Measurements from ENCODE around the gene CCNF. TPM values are rescaled to one million over a fixed set of nuclear protein-coding genes. Genes with fewer than 3 reads are reported as not detected.

Gene CCNF
- total and polyA plus RNA-seq, 7 experiments from 2014 or later, result 0.41 to 50.1 (median 3.4) TPM

DNA sequence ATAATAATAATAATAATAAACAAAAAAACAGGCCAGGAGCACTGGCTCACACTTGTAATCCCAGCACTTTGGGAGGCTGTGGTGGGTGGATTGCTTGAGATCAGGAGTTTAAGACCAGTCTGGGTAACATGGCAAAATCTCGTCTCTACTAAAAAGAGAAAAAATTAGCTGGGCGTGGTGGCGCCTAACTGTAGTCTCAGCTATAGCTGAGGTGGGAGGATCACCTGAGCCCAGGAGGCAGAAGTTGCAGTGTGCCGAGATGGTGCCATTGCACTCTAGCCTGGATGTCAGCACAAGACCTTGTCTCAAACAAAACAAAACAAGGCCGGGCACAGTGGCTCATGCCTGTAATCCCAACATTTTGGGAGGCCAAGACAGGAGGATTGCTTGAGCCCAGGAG, 65.8 kb downstream of the CCNF start:
- no peak overlapping the region for H3K4me3 Mint-ChIP-seq
- H3K36me3 Mint-ChIP-seq, result peaks cover 0 to 8% (median 0%) of the 10 kb centered on the region in 5 donors
- Histone ChIP-seq H3K4me3 (ENCODE audit: low read length) (no peak overlapping the region), H3K9me3 (ENCODE audit: control insufficient read depth in 2 of 3, low read length in 3 of 3) (no peaks in the 10 kb centered on the region), H3K27me3 (ENCODE audit: control insufficient read depth in 2 of 2, insufficient read depth in 2 of 2, low read length in 2 of 2) (no peaks in the 10 kb centered on the region), H3K36me3 (ENCODE audit: control insufficient read depth in 2 of 3, insufficient read depth in 3 of 3, low read length in 3 of 3) (peaks cover 0 to 19% (median 0%) of the 10 kb centered on the region in 3 experiments), H3K4me1 (ENCODE audit: control insufficient read depth in 2 of 2, insufficient read depth in 2 of 2, low read length in 2 of 2) (no peaks in the 10 kb centered on the region), H3K27ac (ENCODE audit: low read depth, low read length) (no peak overlapping the region)
- intact Hi-C loops (cut with micrococcal nuclease), result no loop called here
- H3K4me1 Mint-ChIP-seq, result no peaks in the 10 kb centered on the region
- CTCF ChIA-PET, result interaction anchor here (0.7 kb wide), 1 partner anchor 9 kb away, joined by 4 read pairs; no protein-coding TSS in a partner anchor
- POLR2A ChIA-PET, result no interaction called here
- H3K27ac Mint-ChIP-seq, result no peak overlapping the region
- ATAC-seq (no peak), DNase-seq (no peak)
- no peaks in the 10 kb centered on the region for H3K9me3 Mint-ChIP-seq
- H3K27me3 Mint-ChIP-seq, result no peaks in the 10 kb centered on the region

DNA sequence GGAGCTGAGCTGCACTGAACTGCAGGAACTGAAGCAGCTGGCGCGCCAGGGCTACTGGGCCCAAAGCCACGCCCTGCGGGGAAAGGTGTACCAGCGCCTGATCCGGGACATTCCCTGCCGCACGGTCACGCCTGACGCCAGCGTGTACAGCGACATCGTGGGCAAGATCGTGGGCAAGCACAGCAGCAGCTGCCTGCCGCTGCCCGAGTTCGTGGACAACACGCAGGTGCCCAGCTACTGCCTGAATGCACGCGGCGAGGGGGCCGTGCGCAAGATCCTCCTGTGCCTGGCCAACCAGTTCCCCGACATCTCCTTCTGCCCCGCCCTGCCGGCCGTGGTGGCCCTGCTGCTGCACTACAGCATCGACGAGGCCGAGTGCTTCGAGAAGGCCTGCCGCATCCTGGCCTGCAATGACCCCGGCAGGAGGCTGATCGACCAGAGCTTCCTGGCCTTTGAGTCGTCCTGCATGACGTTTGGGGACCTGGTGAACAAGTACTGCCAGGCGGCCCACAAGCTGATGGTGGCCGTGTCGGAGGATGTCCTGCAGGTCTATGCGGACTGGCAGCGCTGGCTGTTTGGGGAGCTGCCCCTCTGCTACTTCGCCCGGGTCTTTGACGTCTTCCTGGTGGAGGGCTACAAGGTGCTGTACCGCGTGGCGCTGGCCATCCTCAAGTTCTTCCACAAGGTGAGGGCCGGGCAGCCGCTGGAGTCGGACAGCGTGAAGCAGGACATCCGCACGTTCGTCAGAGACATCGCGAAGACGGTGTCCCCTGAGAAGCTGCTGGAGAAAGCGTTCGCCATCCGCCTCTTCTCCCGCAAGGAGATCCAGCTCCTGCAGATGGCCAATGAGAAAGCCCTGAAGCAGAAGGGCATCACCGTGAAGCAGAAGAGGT, 67.2 kb downstream of the CCNF start:
- no peaks in the 10 kb centered on the region for H3K9me3 ChIP-seq (ENCODE audit: control insufficient read depth in 2 of 3, low read length in 3 of 3)
- no peak overlapping the region for H3K27ac Mint-ChIP-seq
- H3K9me3 Mint-ChIP-seq, result no peaks in the 10 kb centered on the region
- ChIA-PET CTCF (interaction anchor here (0.6 kb wide), 1 partner anchor 35 kb away, joined by 3 read pairs; the partner anchor contains the start of gene CEMP1), POLR2A (no interaction called here)
- no peaks in the 10 kb centered on the region for H3K27me3 ChIP-seq (ENCODE audit: control insufficient read depth in 2 of 2, insufficient read depth in 2 of 2, low read length in 2 of 2)
- no peak overlapping the region for H3K4me3 ChIP-seq (ENCODE audit: low read length)
- no peak for DNase-seq
- no peak overlapping the region for H3K4me3 Mint-ChIP-seq
- no peak for ATAC-seq
- H3K27ac ChIP-seq (ENCODE audit: low read depth, low read length), result no peak overlapping the region
- peaks cover 0 to 19% (median 0%) of the 10 kb centered on the region in 3 experiments for H3K36me3 ChIP-seq (ENCODE audit: control insufficient read depth in 2 of 3, insufficient read depth in 3 of 3, low read length in 3 of 3)
- intact Hi-C loops (cut with micrococcal nuclease), result no loop called here
- no peaks in the 10 kb centered on the region for H3K4me1 ChIP-seq (ENCODE audit: control insufficient read depth in 2 of 2, insufficient read depth in 2 of 2, low read length in 2 of 2)
- no peaks in the 10 kb centered on the region for H3K27me3 Mint-ChIP-seq
- H3K36me3 Mint-ChIP-seq, result peaks cover 0 to 8% (median 0%) of the 10 kb centered on the region in 5 donors
- H3K4me1 Mint-ChIP-seq, result no peaks in the 10 kb centered on the region

DNA sequence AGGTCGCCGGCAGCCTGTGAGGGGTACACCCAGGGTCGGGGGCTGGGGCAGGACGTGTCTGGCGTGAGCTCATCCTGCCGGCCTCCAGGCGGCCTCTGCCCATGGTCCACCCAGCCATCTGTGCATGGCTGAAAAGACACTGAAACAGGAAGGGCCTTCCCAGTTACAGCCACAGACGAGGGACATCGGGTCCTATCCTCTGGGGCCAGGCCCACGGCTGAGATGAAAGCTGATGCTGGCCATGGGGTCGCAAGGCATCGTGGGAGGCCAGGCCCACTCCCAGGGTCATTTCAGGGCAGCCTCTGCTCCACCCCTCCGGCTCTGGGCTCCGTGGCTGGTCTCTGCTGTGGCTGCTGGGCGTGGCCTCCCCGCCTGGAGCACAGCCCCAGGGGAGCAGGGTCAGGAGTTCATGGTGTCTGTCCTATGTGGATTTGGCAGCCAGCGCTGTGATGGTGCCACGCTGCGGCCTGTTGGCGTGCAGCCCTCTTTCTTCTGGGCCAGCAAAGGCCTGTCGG, 67.9 kb downstream of the CCNF start:
- Mint-ChIP-seq H3K4me3 (no peak overlapping the region), H3K27ac (no peak overlapping the region), H3K9me3 (no peaks in the 10 kb centered on the region), H3K4me1 (peaks cover 0 to 3% (median 0%) of the 10 kb centered on the region in 7 donors), H3K36me3 (peaks cover 0 to 8% (median 0%) of the 10 kb centered on the region in 5 donors), H3K27me3 (no peaks in the 10 kb centered on the region)
- intact Hi-C loops (cut with micrococcal nuclease), result no loop called here
- ChIA-PET CTCF (no interaction called here), POLR2A (no interaction called here)
- H3K4me3 ChIP-seq (ENCODE audit: low read length), result no peak overlapping the region
- DNase-seq (no peak), ATAC-seq (no peak)
- peaks cover 0 to 19% (median 0%) of the 10 kb centered on the region in 3 experiments for H3K36me3 ChIP-seq (ENCODE audit: control insufficient read depth in 2 of 3, insufficient read depth in 3 of 3, low read length in 3 of 3)
- no peaks in the 10 kb centered on the region for H3K4me1 ChIP-seq (ENCODE audit: control insufficient read depth in 2 of 2, insufficient read depth in 2 of 2, low read length in 2 of 2)
- no peak overlapping the region for H3K27ac ChIP-seq (ENCODE audit: low read depth, low read length)
- no peaks in the 10 kb centered on the region for H3K9me3 ChIP-seq (ENCODE audit: control insufficient read depth in 2 of 3, low read length in 3 of 3)
- no peaks in the 10 kb centered on the region for H3K27me3 ChIP-seq (ENCODE audit: control insufficient read depth in 2 of 2, insufficient read depth in 2 of 2, low read length in 2 of 2)

DNA sequence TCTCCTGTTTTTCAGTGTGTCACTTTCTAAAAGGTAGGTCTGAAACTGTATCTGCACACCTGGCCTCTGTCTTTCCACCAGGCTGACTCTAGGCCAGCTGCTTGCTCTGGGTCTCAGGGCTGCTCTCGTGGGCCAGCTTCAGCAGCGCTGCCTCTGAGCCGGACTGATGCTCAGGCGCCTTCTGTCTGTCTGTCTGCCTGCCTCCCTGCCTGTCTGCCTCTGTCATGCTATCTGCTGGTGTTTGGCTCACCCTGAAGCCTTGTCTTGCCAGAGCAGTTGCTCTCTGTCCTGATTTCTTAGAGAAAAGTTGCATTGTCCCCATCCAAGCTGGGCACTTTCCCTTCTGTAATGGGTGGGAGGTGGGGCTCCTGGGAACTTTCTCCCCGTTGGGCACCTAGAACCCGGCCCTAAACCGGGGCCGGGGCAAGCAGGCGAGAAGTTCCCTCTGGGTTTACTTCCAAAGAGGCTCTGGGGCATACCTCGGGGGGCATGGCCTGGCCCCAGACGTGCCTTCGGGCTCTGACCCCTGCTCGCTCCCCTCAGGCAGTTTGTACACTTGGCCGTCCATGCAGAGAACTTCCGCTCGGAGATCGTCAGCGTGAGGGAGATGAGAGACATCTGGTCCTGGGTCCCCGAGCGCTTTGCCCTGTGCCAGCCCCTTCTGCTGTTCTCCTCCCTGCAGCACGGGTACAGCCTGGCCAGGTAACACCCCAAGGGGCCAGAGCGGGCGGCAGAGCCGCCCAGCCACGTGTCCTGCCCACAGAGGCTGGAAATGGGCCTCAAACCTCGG, 68.6 kb downstream of the CCNF start:
- no peak overlapping the region for H3K4me3 ChIP-seq (ENCODE audit: low read length)
- H3K4me1 ChIP-seq (ENCODE audit: control insufficient read depth in 2 of 2, insufficient read depth in 2 of 2, low read length in 2 of 2), result no peaks in the 10 kb centered on the region
- peaks cover 0 to 8% (median 0%) of the 10 kb centered on the region in 5 donors for H3K36me3 Mint-ChIP-seq
- ChIA-PET CTCF (no interaction called here), POLR2A (no interaction called here)
- H3K27me3 Mint-ChIP-seq, result no peaks in the 10 kb centered on the region
- H3K27ac ChIP-seq (ENCODE audit: low read depth, low read length), result no peak overlapping the region
- intact Hi-C loops (cut with micrococcal nuclease), result no loop called here
- no peak overlapping the region for H3K4me3 Mint-ChIP-seq
- peaks cover 0 to 19% (median 0%) of the 10 kb centered on the region in 3 experiments for H3K36me3 ChIP-seq (ENCODE audit: control insufficient read depth in 2 of 3, insufficient read depth in 3 of 3, low read length in 3 of 3)
- no peak for ATAC-seq
- no peaks in the 10 kb centered on the region for H3K9me3 ChIP-seq (ENCODE audit: control insufficient read depth in 2 of 3, low read length in 3 of 3)
- H3K4me1 Mint-ChIP-seq, result peaks cover 0 to 3% (median 0%) of the 10 kb centered on the region in 7 donors
- no peak overlapping the region for H3K27ac Mint-ChIP-seq
- DNase-seq, result no peak
- H3K9me3 Mint-ChIP-seq, result no peaks in the 10 kb centered on the region
- H3K27me3 ChIP-seq (ENCODE audit: control insufficient read depth in 2 of 2, insufficient read depth in 2 of 2, low read length in 2 of 2), result no peaks in the 10 kb centered on the region

DNA sequence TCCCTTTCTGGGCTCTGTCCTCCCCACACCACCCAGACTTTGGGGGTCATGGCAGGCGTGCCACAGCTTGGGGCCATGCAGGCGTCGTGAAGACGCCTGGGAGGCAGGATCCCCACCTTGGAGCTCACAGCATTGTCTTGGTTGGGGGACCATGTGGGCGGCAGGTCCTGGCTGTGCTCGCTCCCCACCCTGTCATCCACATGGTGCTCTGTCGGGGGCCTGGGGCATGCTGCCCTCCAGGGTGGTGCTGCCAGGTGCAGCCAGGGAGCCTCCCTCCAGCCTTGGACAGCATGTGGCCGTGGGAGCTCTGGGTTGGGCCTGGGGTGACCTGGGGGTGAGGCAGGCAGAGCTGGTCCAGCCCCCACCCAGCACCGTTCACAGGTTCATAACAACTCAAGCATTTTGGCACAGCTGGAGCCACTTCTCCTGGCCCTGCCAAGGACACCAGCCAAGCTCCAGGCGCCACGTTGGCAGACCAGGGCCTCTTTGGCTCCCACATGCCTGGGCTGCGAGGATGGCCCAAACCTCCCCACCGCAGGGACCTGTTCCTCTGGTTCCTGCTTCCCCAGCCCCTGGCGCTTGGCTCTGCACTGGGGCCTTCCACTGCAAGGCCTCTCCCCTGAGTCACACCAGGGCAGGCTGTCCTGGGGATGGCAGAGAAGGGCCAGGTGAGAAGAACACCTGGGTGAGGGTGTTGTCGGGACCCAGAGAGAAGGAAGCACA, 69.4 kb downstream of the CCNF start:
- CTCF ChIA-PET, result interaction anchor here (0.7 kb wide), 1 partner anchor 876 kb away, joined by 3 read pairs; no protein-coding TSS in a partner anchor
- Histone ChIP-seq H3K9me3 (ENCODE audit: control insufficient read depth in 2 of 3, low read length in 3 of 3) (no peaks in the 10 kb centered on the region), H3K36me3 (ENCODE audit: control insufficient read depth in 2 of 3, insufficient read depth in 3 of 3, low read length in 3 of 3) (peaks cover 0 to 19% (median 0%) of the 10 kb centered on the region in 3 experiments), H3K27ac (ENCODE audit: low read depth, low read length) (no peak overlapping the region), H3K4me1 (ENCODE audit: control insufficient read depth in 2 of 2, insufficient read depth in 2 of 2, low read length in 2 of 2) (no peaks in the 10 kb centered on the region), H3K27me3 (ENCODE audit: control insufficient read depth in 2 of 2, insufficient read depth in 2 of 2, low read length in 2 of 2) (no peaks in the 10 kb centered on the region), H3K4me3 (ENCODE audit: low read length) (no peak overlapping the region)
- no peaks in the 10 kb centered on the region for H3K27me3 Mint-ChIP-seq
- ATAC-seq (no peak), DNase-seq (no peak)
- POLR2A ChIA-PET, result interaction anchor here (0.6 kb wide), 1 partner anchor 492 kb away, joined by 3 read pairs; no protein-coding TSS in a partner anchor
- no peak overlapping the region for H3K4me3 Mint-ChIP-seq
- peaks cover 0 to 3% (median 0%) of the 10 kb centered on the region in 7 donors for H3K4me1 Mint-ChIP-seq
- H3K27ac Mint-ChIP-seq, result no peak overlapping the region
- H3K36me3 Mint-ChIP-seq, result peaks cover 0 to 8% (median 0%) of the 10 kb centered on the region in 5 donors
- no peaks in the 10 kb centered on the region for H3K9me3 Mint-ChIP-seq
- intact Hi-C loops (cut with micrococcal nuclease), result no loop called here

GRCh38 chr16:2499454-2499853, 70.2 kb downstream of the CCNF start:
- DNase-seq (no peak), ATAC-seq (no peak)
- intact Hi-C loops (cut with micrococcal nuclease), result no loop called here
- peaks cover 0 to 8% (median 0%) of the 10 kb centered on the region in 5 donors for H3K36me3 Mint-ChIP-seq
- Histone ChIP-seq H3K36me3 (ENCODE audit: control insufficient read depth in 2 of 3, insufficient read depth in 3 of 3, low read length in 3 of 3) (peaks cover 0 to 19% (median 0%) of the 10 kb centered on the region in 3 experiments), H3K4me3 (ENCODE audit: low read length) (no peak overlapping the region), H3K9me3 (ENCODE audit: control insufficient read depth in 2 of 3, low read length in 3 of 3) (no peaks in the 10 kb centered on the region), H3K27ac (ENCODE audit: low read depth, low read length) (no peak overlapping the region), H3K27me3 (ENCODE audit: control insufficient read depth in 2 of 2, insufficient read depth in 2 of 2, low read length in 2 of 2) (no peaks in the 10 kb centered on the region), H3K4me1 (ENCODE audit: control insufficient read depth in 2 of 2, insufficient read depth in 2 of 2, low read length in 2 of 2) (no peaks in the 10 kb centered on the region)
- no peak overlapping the region for H3K27ac Mint-ChIP-seq
- CTCF ChIA-PET, result interaction anchor here (0.7 to 1.1 kb wide), 3 partner anchors 59 to 86 kb away, joined by 3 read pairs; no protein-coding TSS in a partner anchor
- H3K27me3 Mint-ChIP-seq, result no peaks in the 10 kb centered on the region
- no peak overlapping the region for H3K4me3 Mint-ChIP-seq
- no peaks in the 10 kb centered on the region for H3K9me3 Mint-ChIP-seq
- POLR2A ChIA-PET, result interaction anchor here (0.6 kb wide), 1 partner anchor 492 kb away, joined by 3 read pairs; no protein-coding TSS in a partner anchor
- H3K4me1 Mint-ChIP-seq, result peaks cover 0 to 3% (median 0%) of the 10 kb centered on the region in 7 donors

Data from naive thymus-derived CD4-positive, alpha-beta T cell (primary cell).